ENCODE results near the gene CCDC152. TPM values are rescaled to one million over a fixed set of nuclear protein-coding genes. Genes with fewer than 3 reads are reported as not detected.

Gene CCDC152
- total and polyA plus RNA-seq, 2 of the 13 experiments (the other 11 are each of a cell fraction or from before 2014, with no cell fraction given) = 0.20 to 0.36 TPM

DNA sequence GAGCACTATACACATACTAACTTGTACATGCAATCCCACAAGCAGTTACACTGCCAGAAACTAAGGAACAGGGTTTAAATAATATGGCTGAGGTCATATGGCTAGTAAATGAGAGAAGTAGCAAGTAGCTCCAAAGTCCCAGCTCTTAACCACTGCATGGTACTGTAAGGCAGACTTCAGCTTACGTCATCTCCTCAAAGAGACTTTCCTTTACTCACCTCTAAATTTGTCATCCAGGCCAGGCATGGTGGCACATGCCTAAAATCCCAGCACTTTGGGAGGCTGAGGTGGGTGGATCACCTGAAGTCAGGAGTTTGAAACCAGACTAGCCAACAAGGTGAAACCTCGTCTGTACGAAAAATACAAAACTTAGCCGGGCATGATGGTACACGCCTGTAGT is 75.4 kb downstream of the CCDC152 start (continued):
- TF ChIP-seq, protein P1, sequence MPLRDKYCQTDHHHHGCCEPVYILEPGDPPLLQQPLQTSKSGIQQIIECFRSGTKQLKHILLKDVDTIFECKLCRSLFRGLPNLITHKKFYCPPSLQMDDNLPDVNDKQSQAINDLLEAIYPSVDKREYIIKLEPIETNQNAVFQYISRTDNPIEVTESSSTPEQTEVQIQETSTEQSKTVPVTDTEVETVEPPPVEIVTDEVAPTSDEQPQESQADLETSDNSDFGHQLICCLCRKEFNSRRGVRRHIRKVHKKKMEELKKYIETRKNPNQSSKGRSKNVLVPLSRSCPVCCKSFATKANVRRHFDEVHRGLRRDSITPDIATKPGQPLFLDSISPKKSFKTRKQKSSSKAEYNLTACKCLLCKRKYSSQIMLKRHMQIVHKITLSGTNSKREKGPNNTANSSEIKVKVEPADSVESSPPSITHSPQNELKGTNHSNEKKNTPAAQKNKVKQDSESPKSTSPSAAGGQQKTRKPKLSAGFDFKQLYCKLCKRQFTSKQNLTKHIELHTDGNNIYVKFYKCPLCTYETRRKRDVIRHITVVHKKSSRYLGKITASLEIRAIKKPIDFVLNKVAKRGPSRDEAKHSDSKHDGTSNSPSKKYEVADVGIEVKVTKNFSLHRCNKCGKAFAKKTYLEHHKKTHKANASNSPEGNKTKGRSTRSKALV (CRISPR knock-in tag; IDR thresholded peaks at IDR 0.05) = no peak
- TF ChIP-seq NRL (CRISPR knock-in tag; IDR thresholded peaks at IDR 0.05; ENCODE audit: borderline replicate concordance) (no peak), ZBTB39 (CRISPR knock-in tag; IDR thresholded peaks at IDR 0.05) (no peak), HNRNPLL (IDR thresholded peaks at IDR 0.05; ENCODE audit: low read depth, low read length, poor library complexity, severe bottlenecking) (no peak), SRSF4 (IDR thresholded peaks at IDR 0.05; ENCODE audit: low read depth, low read length, poor library complexity, severe bottlenecking) (no peak), SKI (IDR thresholded peaks at IDR 0.05; ENCODE audit: partially characterized antibody) (no peak)

DNA sequence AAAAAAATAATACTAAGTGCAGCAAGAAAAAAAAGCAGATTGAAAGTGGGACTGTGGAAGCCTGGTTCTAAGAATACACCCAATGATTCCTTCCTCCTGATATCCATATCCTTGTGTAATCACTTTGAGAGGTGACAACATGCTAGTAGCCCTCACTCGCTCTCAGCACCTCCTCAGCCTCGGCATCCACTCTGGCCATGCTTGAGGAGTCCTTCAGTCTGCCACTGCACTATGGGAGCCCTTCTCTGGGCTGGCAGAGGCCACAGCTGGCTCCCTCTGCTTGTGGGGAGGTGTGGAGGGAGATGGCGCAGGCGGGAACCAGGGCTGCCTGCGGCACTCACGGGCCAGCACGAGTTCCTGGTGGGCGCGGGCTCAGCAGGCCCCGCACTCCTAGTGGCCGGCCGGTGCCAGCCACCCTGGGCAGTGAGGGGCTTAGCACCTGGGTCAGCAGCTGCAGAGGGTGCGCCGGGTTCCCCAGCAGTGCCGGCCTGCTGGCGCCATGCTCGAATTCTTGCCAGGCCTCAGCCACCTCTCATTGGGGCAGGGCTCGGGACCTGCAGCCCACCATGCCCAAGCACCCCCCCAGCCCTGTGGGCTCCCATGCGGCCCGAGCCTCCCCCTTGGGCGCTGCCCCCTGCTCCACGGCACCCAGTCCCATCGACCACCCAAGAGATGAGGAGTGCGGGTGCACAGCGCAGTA is 79.6 kb downstream of the CCDC152 start:
- H3K27ac ChIP-seq (ENCODE audit: extremely low read length, insufficient read depth, low read length) = no peak overlapping the region
- in situ Hi-C loops (cut with HindIII; ENCODE audit: extremely low pct_ligation_motif_present, low pct_unique_long_range_greater_than_20kb) = no loop called here
- H3K4me1 ChIP-seq (ENCODE audit: insufficient read depth, low read length) = peaks cover 32% of the 10 kb centered on the region
- ChIA-PET CTCF (ENCODE audit: low intra/inter-chr PET ratio, low total read pairs) (no interaction called here), POLR2A (interaction anchor here (0.7 to 2.2 kb wide), 3 partner anchors 11 to 28 kb away, joined by 3 to 11 read pairs (median 3); partner anchors contain the start of gene SELENOP)
- no TSS peak for BruUV-seq (replicated peaks)
- intact Hi-C loops (cut with micrococcal nuclease; ENCODE audit: unreplicated experiment) = no loop called here
- no peaks in the 10 kb centered on the region for H3K36me3 ChIP-seq (replicated peaks in 1 of 2; ENCODE audit: control insufficient read depth in 1 of 2, insufficient read depth in 2 of 2, low read length in 2 of 2)
- 100% methylated on average over 2 of the region's 25 CpGs for WGBS (ENCODE audit: low lambda C conversion rate)
- H3K9me3 ChIP-seq (ENCODE audit: low read length) = no peaks in the 10 kb centered on the region
- no peaks in the 10 kb centered on the region for H4K20me1 ChIP-seq (ENCODE audit: insufficient read depth, low read length)
- H3K4me3 ChIP-seq (replicated peaks in 1 of 3; ENCODE audit: insufficient read depth in 1 of 3, low read depth in 2 of 3, low read length in 3 of 3) = no peak overlapping the region
- H2AFZ ChIP-seq (ENCODE audit: low read length) = no peak overlapping the region
- H3K9ac ChIP-seq (ENCODE audit: insufficient read depth, low read depth, low read length) = no peak overlapping the region
- H3K27me3 ChIP-seq (ENCODE audit: control insufficient read depth in 1 of 2, insufficient read depth in 2 of 2, low read length in 2 of 2) = no peaks in the 10 kb centered on the region
- FAIRE-seq (no peak), DNase-seq (ENCODE audit: low spot score) (no peak), ATAC-seq (peak; percentile 35; the same call in 2 of the 3 replicates)
- H3K79me2 ChIP-seq (ENCODE audit: insufficient read depth, low read length) = peaks cover 21% of the 10 kb centered on the region
- H3K4me2 ChIP-seq (ENCODE audit: low read depth, low read length) = no peak overlapping the region
- no peak for TF ChIP-seq ZFAT (CRISPR knock-in tag; conservative IDR thresholded peaks at IDR 0.05)
- TF ChIP-seq ZNF841 (CRISPR knock-in tag; IDR thresholded peaks at IDR 0.05; ENCODE audit: borderline replicate concordance) = no peak
- TF ChIP-seq, protein P2, sequence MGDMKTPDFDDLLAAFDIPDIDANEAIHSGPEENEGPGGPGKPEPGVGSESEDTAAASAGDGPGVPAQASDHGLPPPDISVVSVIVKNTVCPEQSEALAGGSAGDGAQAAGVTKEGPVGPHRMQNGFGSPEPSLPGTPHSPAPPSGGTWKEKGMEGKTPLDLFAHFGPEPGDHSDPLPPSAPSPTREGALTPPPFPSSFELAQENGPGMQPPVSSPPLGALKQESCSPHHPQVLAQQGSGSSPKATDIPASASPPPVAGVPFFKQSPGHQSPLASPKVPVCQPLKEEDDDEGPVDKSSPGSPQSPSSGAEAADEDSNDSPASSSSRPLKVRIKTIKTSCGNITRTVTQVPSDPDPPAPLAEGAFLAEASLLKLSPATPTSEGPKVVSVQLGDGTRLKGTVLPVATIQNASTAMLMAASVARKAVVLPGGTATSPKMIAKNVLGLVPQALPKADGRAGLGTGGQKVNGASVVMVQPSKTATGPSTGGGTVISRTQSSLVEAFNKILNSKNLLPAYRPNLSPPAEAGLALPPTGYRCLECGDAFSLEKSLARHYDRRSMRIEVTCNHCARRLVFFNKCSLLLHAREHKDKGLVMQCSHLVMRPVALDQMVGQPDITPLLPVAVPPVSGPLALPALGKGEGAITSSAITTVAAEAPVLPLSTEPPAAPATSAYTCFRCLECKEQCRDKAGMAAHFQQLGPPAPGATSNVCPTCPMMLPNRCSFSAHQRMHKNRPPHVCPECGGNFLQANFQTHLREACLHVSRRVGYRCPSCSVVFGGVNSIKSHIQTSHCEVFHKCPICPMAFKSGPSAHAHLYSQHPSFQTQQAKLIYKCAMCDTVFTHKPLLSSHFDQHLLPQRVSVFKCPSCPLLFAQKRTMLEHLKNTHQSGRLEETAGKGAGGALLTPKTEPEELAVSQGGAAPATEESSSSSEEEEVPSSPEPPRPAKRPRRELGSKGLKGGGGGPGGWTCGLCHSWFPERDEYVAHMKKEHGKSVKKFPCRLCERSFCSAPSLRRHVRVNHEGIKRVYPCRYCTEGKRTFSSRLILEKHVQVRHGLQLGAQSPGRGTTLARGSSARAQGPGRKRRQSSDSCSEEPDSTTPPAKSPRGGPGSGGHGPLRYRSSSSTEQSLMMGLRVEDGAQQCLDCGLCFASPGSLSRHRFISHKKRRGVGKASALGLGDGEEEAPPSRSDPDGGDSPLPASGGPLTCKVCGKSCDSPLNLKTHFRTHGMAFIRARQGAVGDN (CRISPR knock-in tag; IDR thresholded peaks at IDR 0.05) = peak; percentile 20; the same call in 1 of the 2 replicates
- peak; percentile 64; the same call in 1 of the 2 replicates for TF ChIP-seq ZBTB33 (CRISPR knock-in tag; IDR thresholded peaks at IDR 0.05)
- TF ChIP-seq ZNF143 (CRISPR knock-in tag; IDR thresholded peaks at IDR 0.05) = no peak

Data from HepG2 (cell line).